GM19372 (cell line): ENCODE measurements around the gene SYT11.

Source experiments
- ATAC-seq: cut with Tn5 transposase; IDR thresholded peaks from one replicate; pipeline ENCODE4 v1.9.1; 2021; ENCODE audit warnings: mild to moderate bottlenecking, low read depth, moderate library complexity; ENCODE audit not compliant: unreplicated experiment

The SYT11 gene

GRCh38 chr1:155933591-155934096 is 74.3 kb downstream of the SYT11 start:
- ATAC-seq: no peak

- peak; percentile 96 for ATAC-seq
These were observed 74.9 kb downstream of the SYT11 start, which contains the start of gene KHDC4 for GRCh38 chr1:155934097-155934935. Gene KHDC4, minus strand, starts transcription at chr1:155934413. Its CDS starts 40 bp downstream, at chr1:155934373.
